HCT116 (cell line): Measurements from ENCODE around the gene ADAMTS3. TPM values are rescaled to one million over a fixed set of nuclear protein-coding genes. Genes with fewer than 3 reads are reported as not detected.

Experiments
- ATAC-seq: fragments of 200-7000 bp; cut with Tn5 transposase; 2 replicates; pipeline ENCODE4 v1.9.1; 2020; ENCODE audit warnings: mild to moderate bottlenecking, moderate library complexity
- BruUV-seq: library from RNA; stranded (reverse); fragments of 400-500 nt; replicated peaks from 2 replicates; lab custom pipeline; 2021; lab: Mats Ljungman, UMichigan
- CTCF ChIA-PET: fragments of 300-600 bp; sonication (Branson Sonifier 250); formaldehyde crosslinking; loops from one replicate; lab custom pipeline; 2021; ENCODE audit warnings: antibody characterized with exemption; lab: Charles Lee
- POLR2A ChIA-PET: fragments of 300-600, 350-600 bp; sonication (Branson Sonifier 250); formaldehyde crosslinking; loops from one replicate; lab custom pipeline; 2021; ENCODE audit warnings: antibody characterized with exemption; lab: Charles Lee
- RAD21 ChIA-PET, 2 experiments: fragments of 300-600 bp; sonication (Branson Sonifier 250); formaldehyde crosslinking; loops; one replicate each; lab custom pipeline; 2023; ENCODE audit warnings: low total read pairs in 2 of 2; ENCODE audit not compliant: uncharacterized antibody in 2 of 2, unreplicated experiment in 2 of 2, low non-redundant PET in 1 of 2; lab: Charles Lee
- DNase-seq: peaks from one replicate; pipeline ENCODE4 v3.0.0-alpha.2; 2010; ENCODE audit warnings: low read depth, low spot score
- H2AFZ ChIP-seq: fragments of 200-600 bp; shearing (Covaris generic), sonication (generic); 2 replicates; pipeline ENCODE4 v1.6.1; 2017; ENCODE audit warnings: low read depth, mixed run types, mixed read lengths, antibody characterized with exemption, low read length; ENCODE audit not compliant: poor library complexity, severe bottlenecking
- H3K27ac ChIP-seq: 2 replicates; pipeline ENCODE4 v1.5.1; 2012; ENCODE audit warnings: low read depth, low read length
- H3K27me3 ChIP-seq: fragments of 200-600 bp; sonication (generic); 2 replicates; pipeline ENCODE4 v1.6.1; 2016; ENCODE audit warnings: mixed run types, low read length, mixed read lengths; ENCODE audit not compliant: insufficient read depth
- H3K36me3 ChIP-seq, 2 experiments: fragments of 200-500 bp in 1 of 2; fragments of 200-600 bp in 1 of 2; sonication (Bioruptor generic) in 1 of 2; sonication (generic) in 1 of 2; 2 replicates each; pipeline versions ENCODE4 v1.5.1 to v1.6.1; 2014 to 2016; ENCODE audit warnings: low read length in 2 of 2, inconsistent platforms in 1 of 2, mixed read lengths in 1 of 2, mixed run types in 1 of 2; ENCODE audit not compliant: insufficient read depth in 2 of 2, control insufficient read depth in 1 of 2
- H3K4me1 ChIP-seq, 2 experiments: fragments of 200-600 bp in 1 of 2; sonication (generic) in 1 of 2; 2 replicates each; pipeline versions ENCODE4 v1.5.1 to v1.6.1; 2012 to 2017; ENCODE audit warnings: low read length in 2 of 2, inconsistent platforms in 1 of 2, mild to moderate bottlenecking in 1 of 2, mixed read lengths in 1 of 2, mixed run types in 1 of 2, moderate library complexity in 1 of 2; ENCODE audit not compliant: insufficient read depth in 2 of 2, control insufficient read depth in 1 of 2
- H3K4me2 ChIP-seq: fragments of 200-600 bp; sonication (generic); 2 replicates; pipeline ENCODE4 v1.6.1; 2017; ENCODE audit warnings: mixed run types, low read length, mixed read lengths
- H3K4me3 ChIP-seq, 2 experiments: fragments of 200-600 bp in 1 of 2; sonication (generic) in 1 of 2; replicated peaks in 1 of 2; 2 replicates each; pipeline ENCODE4 v1.5.1; 2011 to 2016; ENCODE audit warnings: low read length in 2 of 2, control low read depth in 1 of 2, low read depth in 1 of 2, mild to moderate bottlenecking in 1 of 2, mixed read lengths in 1 of 2, mixed run types in 1 of 2
- H3K79me2 ChIP-seq: fragments of 200-600 bp; sonication (generic); 2 replicates; pipeline ENCODE4 v1.6.1; 2017; ENCODE audit warnings: mild to moderate bottlenecking, mixed run types, low read length, moderate library complexity, mixed read lengths; ENCODE audit not compliant: insufficient read depth
- H3K9ac ChIP-seq: fragments of 200-600 bp; sonication (generic); 2 replicates; pipeline ENCODE4 v1.6.1; 2016; ENCODE audit warnings: low read length, mixed read lengths
- H3K9me2 ChIP-seq: fragments of 200-600 bp; sonication (generic), shearing (Covaris generic); 2 replicates; pipeline ENCODE4 v1.6.1; 2017; ENCODE audit warnings: mixed run types, mild to moderate bottlenecking, moderate library complexity; ENCODE audit not compliant: insufficient read depth
- H3K9me3 ChIP-seq, 2 experiments: fragments of 200-500 bp in 1 of 2; fragments of 200-600 bp in 1 of 2; sonication (Bioruptor generic) in 1 of 2; sonication (generic) in 1 of 2; 2 replicates each; pipeline ENCODE4 v1.6.1; 2014 to 2017; ENCODE audit warnings: low read length in 2 of 2, mixed read lengths in 2 of 2, inconsistent platforms in 1 of 2, low read depth in 1 of 2, mild to moderate bottlenecking in 1 of 2, mixed run types in 1 of 2, moderate library complexity in 1 of 2; ENCODE audit not compliant: control insufficient read depth in 1 of 2, insufficient read depth in 1 of 2
- H4K20me1 ChIP-seq: fragments of 200-600 bp; sonication (generic), shearing (Covaris generic); 2 replicates; pipeline ENCODE4 v1.6.1; 2017; ENCODE audit warnings: mixed run types, mild to moderate bottlenecking, moderate library complexity; ENCODE audit not compliant: insufficient read depth
- CBX3 ChIP-seq: IDR thresholded peaks from 2 replicates; pipeline ENCODE4 v1.6.1; 2012; ENCODE audit warnings: low read depth
- CEBPB ChIP-seq: IDR thresholded peaks from 2 replicates; pipeline ENCODE4 v1.6.1; 2012; ENCODE audit warnings: low read depth
- EGR1 ChIP-seq: IDR thresholded peaks from 2 replicates; pipeline ENCODE4 v1.6.1; 2012; ENCODE audit warnings: low read depth
- EZH2 ChIP-seq: fragments of 200-600 bp; sonication (generic); IDR thresholded peaks from 2 replicates; pipeline ENCODE4 v1.6.1; 2017; ENCODE audit warnings: antibody characterized with exemption, mixed run types
- EZH2phosphoT487 ChIP-seq: fragments of 200-600 bp; IDR thresholded peaks from 2 replicates; pipeline ENCODE4 v1.6.1; 2018; ENCODE audit warnings: antibody characterized with exemption, borderline replicate concordance
- FOSL1 ChIP-seq: IDR thresholded peaks from 2 replicates; pipeline ENCODE4 v1.6.1; 2012; ENCODE audit warnings: low read depth
- POLR2A ChIP-seq: IDR thresholded peaks from 2 replicates; pipeline ENCODE4 v1.7.0; 2011; ENCODE audit warnings: borderline replicate concordance; ENCODE audit not compliant: insufficient read depth, insufficient read length; ENCODE audit errors: extremely low read depth
- POLR2AphosphoS5 ChIP-seq: IDR thresholded peaks from 2 replicates; pipeline ENCODE4 v1.6.1; 2011; ENCODE audit warnings: mild to moderate bottlenecking, low read depth, low read length, moderate library complexity
- RAD21 ChIP-seq: IDR thresholded peaks from 2 replicates; pipeline ENCODE4 v1.6.1; 2012; ENCODE audit warnings: low read depth, mild to moderate bottlenecking
- SIN3A ChIP-seq: IDR thresholded peaks from 2 replicates; pipeline ENCODE4 v1.6.1; 2012; ENCODE audit warnings: low read depth
- SP1 ChIP-seq: IDR thresholded peaks from 2 replicates; pipeline ENCODE4 v1.6.1; 2012; ENCODE audit warnings: low read depth
- SRF ChIP-seq: IDR thresholded peaks from 2 replicates; pipeline ENCODE4 v1.6.1; 2012; ENCODE audit warnings: low read depth
- YY1 ChIP-seq: IDR thresholded peaks from 2 replicates; pipeline ENCODE4 v1.6.1; 2011; ENCODE audit warnings: low read length, low read depth, moderate library complexity, mild to moderate bottlenecking; ENCODE audit not compliant: insufficient replicate concordance; ENCODE audit errors: extremely low read depth
- ZFX ChIP-seq: fragments of 450-650 bp; IDR thresholded peaks from 2 replicates; pipeline ENCODE4 v1.6.1; 2017
- ZNF274 ChIP-seq: fragments of 200-500 bp; sonication (Bioruptor generic); IDR thresholded peaks from 2 replicates; pipeline ENCODE4 v1.6.1; 2014; ENCODE audit warnings: mild to moderate bottlenecking, low read depth, low read length, inconsistent platforms
- intact Hi-C: fragments of 100-400 bp; cut with micrococcal nuclease; formaldehyde crosslinking; loops from 2 replicates; pipeline ENCODE4 v1.10.0; 2022
- total RNA-seq: library from RNA; stranded (reverse); gene quantifications from one replicate; pipeline ENCODE4 v1.2.1, GENCODE V29; 2021; ENCODE audit not compliant: unreplicated experiment
- TF ChIP-seq, protein P1 (sequence below): IDR thresholded peaks from 2 replicates; pipeline ENCODE4 v1.6.1; 2012
- TF ChIP-seq, protein P2 (sequence below): IDR thresholded peaks from 2 replicates; pipeline ENCODE4 v1.6.1; 2012
- TF ChIP-seq, protein P3 (sequence below): IDR thresholded peaks from 2 replicates; pipeline ENCODE4 v1.6.1; 2012; ENCODE audit warnings: low read depth

ADAMTS3 gene
- total RNA-seq, 1 experiment from 2014 or later: not detected

DNA sequence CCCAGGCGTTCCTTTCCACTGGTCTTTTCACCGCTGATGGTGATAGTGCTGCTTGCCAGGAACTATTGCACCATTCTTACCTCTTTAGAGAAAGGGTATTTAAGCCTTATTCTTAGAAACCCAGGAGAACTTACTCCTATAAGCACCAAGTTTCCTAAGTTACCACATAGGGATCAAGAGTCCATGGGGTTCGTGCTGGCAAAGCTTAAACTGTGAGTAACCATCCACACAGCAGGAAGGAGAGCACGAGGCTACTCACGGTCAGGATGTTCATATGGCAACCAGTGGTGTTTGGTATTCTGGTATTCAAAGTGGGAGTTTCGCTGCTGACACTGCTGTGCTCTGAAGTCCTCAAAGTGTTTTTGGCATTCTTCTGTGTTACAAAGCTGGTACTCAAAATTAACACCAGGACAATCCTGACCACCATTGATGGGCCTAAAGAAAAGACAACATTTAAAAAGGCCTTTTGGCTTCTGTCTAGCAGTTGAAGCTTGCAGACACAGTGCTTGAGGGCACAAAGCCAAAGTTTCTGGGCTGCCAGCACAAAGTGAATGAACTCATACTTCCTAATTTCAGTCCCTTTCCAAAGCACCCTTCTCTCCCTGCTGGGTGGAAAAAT lies 256.9 kb downstream of the ADAMTS3 start (continued):
- no peak for TF ChIP-seq RAD21
- no peak for TF ChIP-seq SRF
- TF ChIP-seq CBX3: no peak
- no peak for TF ChIP-seq POLR2AphosphoS5
- no peak for TF ChIP-seq POLR2A
- no peak for TF ChIP-seq SIN3A
- TF ChIP-seq CEBPB: no peak
- no peak for TF ChIP-seq ZNF274
- TF ChIP-seq, protein P1, sequence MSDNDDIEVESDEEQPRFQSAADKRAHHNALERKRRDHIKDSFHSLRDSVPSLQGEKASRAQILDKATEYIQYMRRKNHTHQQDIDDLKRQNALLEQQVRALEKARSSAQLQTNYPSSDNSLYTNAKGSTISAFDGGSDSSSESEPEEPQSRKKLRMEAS: no peak

DNA sequence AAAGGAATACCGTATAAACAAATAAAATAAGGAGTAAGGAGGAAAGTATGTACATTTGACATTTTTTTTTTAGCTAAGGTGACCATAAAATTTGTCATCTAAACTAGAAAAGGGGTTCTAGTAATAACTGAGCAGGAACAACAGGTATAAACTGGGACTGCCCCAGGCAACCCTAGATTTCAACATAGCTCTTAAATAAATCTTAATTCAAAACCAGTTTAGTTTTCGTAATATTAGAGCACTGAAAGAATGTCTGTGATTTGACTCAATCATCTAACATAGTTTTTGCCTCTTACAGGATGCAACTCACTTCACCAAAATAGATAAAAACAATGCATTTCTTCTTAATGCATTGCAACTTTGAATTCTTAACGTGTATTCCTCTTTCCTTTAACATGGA lies 257.7 kb downstream of the ADAMTS3 start:
- no peaks in the 10 kb centered on the region; the same call in 1 of the 2 replicates for H4K20me1 ChIP-seq
- no peaks in the 10 kb centered on the region for H3K79me2 ChIP-seq
- no peak for ATAC-seq
- H3K9ac ChIP-seq: no peak overlapping the region
- ChIA-PET CTCF (no interaction called here), POLR2A (no interaction called here), RAD21 (no interaction called here)
- H3K9me3 ChIP-seq: no peaks in the 10 kb centered on the region
- no peak overlapping the region for H3K4me3 ChIP-seq
- no peaks in the 10 kb centered on the region for H3K9me2 ChIP-seq
- no peak overlapping the region for H3K27ac ChIP-seq
- no peak overlapping the region for H3K4me2 ChIP-seq
- no peak for DNase-seq
- BruUV-seq: no TSS peak
- no peaks in the 10 kb centered on the region for H3K4me1 ChIP-seq
- H3K27me3 ChIP-seq: no peaks in the 10 kb centered on the region
- TF ChIP-seq SIN3A (no peak), EGR1 (no peak), FOSL1 (no peak), YY1 (no peak), ZNF274 (no peak), EZH2phosphoT487 (no peak), CBX3 (no peak), CEBPB (no peak), POLR2A (no peak), SP1 (no peak), ZFX (no peak), EZH2 (no peak)
- TF ChIP-seq, protein P2, sequence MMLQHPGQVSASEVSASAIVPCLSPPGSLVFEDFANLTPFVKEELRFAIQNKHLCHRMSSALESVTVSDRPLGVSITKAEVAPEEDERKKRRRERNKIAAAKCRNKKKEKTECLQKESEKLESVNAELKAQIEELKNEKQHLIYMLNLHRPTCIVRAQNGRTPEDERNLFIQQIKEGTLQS: no peak
- TF ChIP-seq, protein P1: no peak
- TF ChIP-seq, protein P3, sequence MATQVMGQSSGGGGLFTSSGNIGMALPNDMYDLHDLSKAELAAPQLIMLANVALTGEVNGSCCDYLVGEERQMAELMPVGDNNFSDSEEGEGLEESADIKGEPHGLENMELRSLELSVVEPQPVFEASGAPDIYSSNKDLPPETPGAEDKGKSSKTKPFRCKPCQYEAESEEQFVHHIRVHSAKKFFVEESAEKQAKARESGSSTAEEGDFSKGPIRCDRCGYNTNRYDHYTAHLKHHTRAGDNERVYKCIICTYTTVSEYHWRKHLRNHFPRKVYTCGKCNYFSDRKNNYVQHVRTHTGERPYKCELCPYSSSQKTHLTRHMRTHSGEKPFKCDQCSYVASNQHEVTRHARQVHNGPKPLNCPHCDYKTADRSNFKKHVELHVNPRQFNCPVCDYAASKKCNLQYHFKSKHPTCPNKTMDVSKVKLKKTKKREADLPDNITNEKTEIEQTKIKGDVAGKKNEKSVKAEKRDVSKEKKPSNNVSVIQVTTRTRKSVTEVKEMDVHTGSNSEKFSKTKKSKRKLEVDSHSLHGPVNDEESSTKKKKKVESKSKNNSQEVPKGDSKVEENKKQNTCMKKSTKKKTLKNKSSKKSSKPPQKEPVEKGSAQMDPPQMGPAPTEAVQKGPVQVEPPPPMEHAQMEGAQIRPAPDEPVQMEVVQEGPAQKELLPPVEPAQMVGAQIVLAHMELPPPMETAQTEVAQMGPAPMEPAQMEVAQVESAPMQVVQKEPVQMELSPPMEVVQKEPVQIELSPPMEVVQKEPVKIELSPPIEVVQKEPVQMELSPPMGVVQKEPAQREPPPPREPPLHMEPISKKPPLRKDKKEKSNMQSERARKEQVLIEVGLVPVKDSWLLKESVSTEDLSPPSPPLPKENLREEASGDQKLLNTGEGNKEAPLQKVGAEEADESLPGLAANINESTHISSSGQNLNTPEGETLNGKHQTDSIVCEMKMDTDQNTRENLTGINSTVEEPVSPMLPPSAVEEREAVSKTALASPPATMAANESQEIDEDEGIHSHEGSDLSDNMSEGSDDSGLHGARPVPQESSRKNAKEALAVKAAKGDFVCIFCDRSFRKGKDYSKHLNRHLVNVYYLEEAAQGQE: no peak
- TF ChIP-seq, all 23 proteins: peak for 0
- Histone ChIP-seq H3K36me3 (no peaks in the 10 kb centered on the region), H2AFZ (no peak overlapping the region)
- intact Hi-C loops: no loop called here
